ENCODE measurements around the gene PPFIBP2.
"Not testable (repeated sequence)": the region's sequence is repeated elsewhere in the genome, so short reads cannot be mapped to it uniquely, and the experiment has no call there.

PPFIBP2 gene

GRCh38 chr11:7638710-7639642, 125.2 kb downstream of the PPFIBP2 start:
- no peak for DNase-seq

DNA sequence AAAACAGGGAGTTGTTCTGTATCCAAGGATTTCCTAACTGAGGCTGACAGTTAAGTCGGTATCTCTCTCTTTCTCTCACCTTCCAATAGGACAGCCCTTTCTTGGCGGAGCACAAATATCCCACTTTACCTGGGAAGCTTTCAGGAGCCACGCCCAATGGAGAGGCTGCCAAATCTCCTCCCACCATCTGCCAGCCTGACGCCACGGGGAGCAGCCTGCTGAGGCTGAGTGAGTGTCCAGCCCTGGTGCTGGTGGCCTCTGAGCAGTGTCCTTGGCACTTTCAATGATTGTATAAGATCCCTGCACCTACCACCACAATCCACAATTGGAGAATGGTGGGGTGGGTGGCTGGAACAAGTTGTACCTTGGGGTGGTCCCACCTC, 125.8 kb downstream of the PPFIBP2 start:
- DNase-seq, result no peak

DNA sequence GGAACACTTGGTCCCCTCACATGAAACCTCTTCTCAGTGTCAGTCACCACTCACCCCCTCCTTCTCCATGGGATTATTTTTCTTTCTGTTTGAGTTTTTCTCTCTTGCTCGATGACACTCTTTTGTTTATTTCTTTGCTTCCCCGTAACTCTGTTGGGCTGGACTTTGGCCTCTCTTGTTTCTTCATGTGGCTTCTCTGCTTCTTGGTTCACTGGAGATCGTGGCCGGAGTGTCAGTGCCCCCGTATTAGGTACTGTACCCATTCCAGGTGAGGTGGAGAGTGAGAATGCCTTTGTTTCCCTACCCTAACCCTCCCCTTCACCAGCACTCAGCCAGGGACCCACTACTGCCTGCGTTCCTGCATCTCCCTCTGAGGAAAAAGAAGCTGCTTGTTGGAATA, 127.0 kb downstream of the PPFIBP2 start:
- no peak for DNase-seq

DNA sequence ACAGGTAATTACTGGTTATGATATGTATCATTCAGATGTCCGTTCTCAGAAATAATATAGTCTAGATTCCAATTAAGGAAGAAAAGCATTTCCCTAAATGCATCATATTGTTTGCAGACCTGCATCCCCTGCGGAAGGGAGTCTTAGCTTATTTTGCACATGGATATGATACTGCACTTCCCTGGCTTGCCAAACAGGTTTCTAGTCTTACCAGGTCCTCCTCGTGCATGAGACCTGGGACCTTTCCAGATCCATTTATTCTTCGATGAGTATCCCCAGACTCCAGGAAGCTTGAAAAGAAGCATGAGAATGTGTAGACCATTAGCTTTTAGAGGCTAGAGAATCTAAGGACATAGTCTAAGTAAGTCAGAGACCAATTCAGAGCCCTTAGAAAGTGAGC, 128.9 kb downstream of the PPFIBP2 start:
- no peak for DNase-seq

GRCh38 chr11:7643314-7643713, 129.5 kb downstream of the PPFIBP2 start:
- DNase-seq, result no peak

GRCh38 chr11:7645206-7645605, 131.4 kb downstream of the PPFIBP2 start:
- DNase-seq, result no peak

GRCh38 chr11:7646866-7647265, 133.1 kb downstream of the PPFIBP2 start:
- DNase-seq, result no peak

- no peak for DNase-seq
These were observed 134.5 kb downstream of the PPFIBP2 start for GRCh38 chr11:7648264-7648663.

DNA sequence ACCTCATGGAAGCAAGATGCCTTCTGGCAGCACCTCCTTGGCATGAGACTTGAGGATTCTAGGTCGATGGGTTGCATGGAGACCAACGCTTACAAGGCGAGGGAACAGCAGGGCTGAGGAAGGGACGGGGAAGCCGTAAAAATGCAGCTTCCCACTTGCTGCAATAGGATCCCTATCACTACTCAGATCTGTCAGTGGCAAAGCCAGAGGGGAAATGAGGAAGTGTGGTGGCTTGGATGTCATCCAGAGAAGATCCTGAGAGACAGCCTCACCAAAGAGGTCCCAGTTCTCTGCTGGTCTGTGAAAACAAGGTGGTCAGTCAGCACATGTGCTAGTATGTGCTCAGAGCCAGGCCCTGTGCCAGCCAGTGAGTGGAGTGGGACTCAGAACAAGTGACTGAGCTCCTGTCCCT, 137.3 kb downstream of the PPFIBP2 start:
- no peak for DNase-seq

DNA sequence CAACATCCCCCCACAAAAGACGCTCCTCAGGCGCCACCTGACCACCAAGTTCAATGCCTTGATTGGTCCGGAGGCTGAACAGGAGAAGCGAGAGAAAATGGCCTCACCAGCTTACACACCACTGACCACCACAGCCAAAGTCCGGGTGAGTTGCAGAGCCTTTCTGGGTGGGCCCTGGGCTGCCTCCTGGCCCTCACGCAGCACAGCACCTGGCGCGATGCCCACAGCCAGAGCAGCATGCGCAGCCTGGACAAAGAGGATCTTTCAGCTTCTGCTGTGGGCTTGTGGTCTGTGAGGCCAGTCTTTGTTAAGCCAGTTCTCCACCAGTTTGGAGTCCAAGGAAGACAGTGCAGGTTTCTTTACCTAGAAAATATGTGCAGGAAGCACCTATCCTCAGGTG, 137.9 kb downstream of the PPFIBP2 start:
- DNase-seq, result no peak

- DNase-seq, result no peak
These were observed 140.5 kb downstream of the PPFIBP2 start for GRCh38 chr11:7654195-7654705.

DNA sequence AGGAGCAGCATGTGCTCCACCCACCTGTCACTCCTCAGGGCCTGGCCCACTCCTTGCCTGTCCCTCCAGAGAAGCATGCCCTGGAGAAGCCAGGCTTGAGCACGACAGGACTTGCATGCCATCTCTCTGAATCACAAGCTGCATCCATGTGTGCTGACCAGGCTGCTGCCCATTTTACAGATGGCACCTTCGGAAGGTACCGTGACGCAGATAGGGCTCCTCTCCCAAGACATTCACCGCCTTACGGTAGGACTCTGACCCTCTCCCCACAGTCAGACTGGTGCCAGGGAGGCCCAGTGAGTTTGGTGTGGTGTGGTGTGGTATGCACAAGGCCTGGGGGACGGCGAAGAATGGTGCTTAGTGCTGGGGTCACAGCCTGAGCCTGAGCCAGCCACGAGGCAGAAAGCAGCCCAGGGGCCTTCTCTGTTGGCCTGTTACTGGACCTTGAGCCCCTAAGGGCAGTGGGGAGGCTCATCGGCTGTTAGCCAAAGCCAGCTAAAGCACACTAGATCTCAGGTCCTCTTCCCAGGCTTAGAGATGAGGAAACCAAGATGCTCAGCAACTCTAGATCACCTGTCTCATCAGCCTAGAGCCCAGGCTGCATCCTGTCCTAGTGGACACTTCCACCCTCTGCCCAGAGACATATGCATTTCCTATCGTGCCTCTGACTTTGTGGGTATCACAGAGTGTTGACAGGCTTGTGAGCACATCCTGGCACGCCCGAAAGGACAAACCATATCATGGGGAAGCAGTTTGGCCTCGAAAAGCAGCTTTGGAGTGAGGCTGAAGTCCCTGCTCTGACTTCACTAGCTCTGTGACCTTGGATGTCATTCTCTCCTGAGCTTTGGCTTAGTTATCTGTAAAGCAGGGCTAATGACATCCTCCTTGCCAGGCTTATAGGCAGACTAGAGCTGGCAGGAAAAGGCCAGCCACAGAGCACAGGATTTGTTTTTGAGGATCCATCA, 141.7 kb downstream of the PPFIBP2 start:
- no peak for DNase-seq

DNA sequence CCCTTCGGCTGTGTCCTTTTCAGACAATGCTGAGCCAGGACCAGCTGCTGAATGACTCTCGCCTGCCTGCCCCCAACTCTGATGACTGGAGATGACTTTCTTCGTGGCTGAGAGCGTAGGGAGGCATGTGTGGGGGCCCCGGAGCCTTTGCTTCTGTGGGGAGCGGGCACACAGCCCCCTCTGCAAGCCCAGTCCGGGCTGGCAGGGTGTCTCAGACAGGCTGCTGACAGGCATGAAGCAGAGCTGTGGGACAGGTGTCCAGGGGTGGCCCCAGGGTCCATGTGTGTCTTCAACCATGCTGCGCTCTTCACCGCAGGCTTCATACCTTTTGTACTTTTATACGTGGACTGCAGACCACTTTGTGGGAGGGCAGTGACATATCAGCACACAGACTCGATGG, 142.9 kb downstream of the PPFIBP2 start:
- DNase-seq, result no peak

GRCh38 chr11:7657306-7658025, 143.7 kb downstream of the PPFIBP2 start:
- no peak for DNase-seq

GRCh38 chr11:7663531-7663930, 149.7 kb downstream of the PPFIBP2 start:
- not testable (repeated sequence) for DNase-seq

DNA sequence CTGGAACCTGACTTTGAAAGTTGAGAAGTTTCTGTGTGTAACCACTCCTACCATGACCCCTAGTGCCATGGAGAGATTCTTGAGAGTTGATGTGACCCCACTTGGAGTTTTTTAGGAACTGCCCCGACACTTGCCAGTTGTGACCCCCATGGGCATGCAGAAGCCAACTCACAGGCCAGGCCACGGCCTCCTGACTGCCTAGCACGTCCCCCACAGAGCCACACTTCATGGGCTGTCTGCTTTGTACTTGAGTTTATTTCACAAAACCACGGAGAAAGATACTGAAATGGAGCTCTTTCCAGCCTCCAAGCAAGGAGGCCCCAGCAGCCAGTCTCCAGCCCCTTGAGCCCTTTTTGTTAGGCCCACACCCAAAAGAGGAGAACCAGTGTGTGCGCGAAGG, 151.1 kb downstream of the PPFIBP2 start:
- DNase-seq, result no peak

DNA sequence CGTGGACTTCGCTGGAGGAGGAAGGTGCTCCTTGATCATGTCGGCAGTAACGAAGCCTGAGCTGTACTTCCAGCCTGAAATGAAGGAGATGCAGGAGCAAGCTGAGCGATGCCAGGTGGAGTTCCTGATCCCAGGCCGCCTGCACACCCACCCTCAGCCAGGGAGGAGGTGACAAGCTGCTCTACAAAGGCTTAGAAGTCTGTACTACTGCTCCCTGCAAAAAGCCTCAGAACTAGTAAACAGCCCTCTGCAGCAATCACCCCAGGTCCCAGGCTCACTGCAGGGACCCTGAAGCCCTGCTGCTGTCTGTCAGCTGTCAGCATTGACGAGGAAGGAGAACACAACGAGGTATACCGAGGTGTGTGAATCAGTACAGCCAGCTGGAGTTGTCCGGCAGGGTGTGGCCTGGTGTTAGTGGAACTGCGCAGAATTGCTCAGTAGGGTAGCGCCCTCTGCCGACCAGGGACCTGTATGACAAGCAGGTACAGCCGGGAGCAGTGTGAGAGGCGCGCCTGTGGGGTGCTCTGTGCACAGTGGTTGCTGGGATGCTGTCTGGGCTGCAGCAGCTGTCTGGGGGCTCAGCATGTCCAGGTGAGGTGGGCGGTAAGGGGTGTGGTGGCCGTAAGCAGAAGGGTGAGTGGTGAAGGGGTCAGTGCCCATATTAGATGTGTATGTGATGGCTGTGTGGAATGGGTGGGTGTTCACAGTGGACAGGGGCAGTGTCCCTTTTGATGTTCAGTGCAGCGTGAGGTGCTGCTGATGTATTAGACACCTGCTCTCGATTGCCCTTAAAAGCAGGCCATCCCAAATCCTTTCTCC, 151.9 kb downstream of the PPFIBP2 start:
- peak; percentile 84 for DNase-seq

DNA sequence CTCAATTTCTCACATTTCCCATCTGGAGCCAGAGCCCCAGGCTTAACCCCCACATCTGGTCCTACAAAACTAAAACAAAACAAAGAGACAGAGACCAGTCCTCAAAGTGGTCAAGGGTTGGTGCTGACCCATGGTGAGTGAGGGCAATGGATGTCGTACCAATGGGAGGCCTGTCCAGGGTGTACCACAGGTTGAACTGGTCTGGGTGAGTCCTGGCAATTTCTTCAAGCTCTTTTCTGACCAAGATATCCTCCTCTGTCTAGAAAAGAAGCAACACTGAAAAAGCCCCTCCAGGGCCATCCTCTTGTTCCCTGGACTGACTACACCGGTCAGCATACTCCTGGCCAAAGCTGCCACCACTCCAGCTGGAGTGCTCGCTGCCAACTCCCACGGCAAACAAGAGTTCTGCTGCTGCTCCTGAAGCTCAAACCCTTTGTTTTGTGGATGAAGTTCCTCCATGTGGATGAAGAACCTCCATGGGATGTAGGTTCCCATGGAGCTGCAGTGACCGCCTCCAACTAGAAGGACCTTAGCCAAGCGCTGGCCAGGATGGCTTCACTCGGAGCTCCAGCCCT, 152.6 kb downstream of the PPFIBP2 start:
- no peak for DNase-seq

DNA sequence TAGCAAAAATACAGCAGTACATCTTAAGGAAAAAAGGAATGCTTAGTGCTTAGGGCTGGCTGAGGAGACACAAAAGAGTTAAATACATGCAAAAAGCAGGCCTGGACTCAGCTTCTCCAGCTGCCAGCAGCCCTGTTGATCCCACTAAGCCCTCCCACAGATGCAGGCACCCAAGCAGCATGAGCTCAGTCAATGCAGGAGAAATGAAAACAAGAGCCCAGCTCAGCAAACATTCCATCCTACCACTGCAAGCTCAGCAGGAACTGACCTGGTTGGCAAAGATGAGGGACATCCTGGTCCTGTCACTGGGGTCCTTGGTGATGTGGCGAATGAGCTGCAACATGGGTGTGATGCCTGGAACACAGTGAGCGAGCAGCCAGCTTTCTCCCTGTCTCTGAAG, 153.7 kb downstream of the PPFIBP2 start:
- DNase-seq, result no peak

GRCh38 chr11:7668464-7668863, 154.7 kb downstream of the PPFIBP2 start:
- no peak for DNase-seq

- no peak for DNase-seq
These were observed 155.1 kb downstream of the PPFIBP2 start for GRCh38 chr11:7668911-7669310.

- no peak for DNase-seq
These were observed 156.8 kb downstream of the PPFIBP2 start for GRCh38 chr11:7670641-7671040.

All from stimulated activated CD4-positive, alpha-beta T cell treated with anti-CD3 and anti-CD28 coated beads, Interleukin-15, amount 100 ng/mL, for 24 hours (primary cell).